HepG2 (cell line): Measurements from ENCODE around the gene BAIAP2L1. TPM values are rescaled to one million over a fixed set of nuclear protein-coding genes. Genes with fewer than 3 reads are reported as not detected.
A peak's percentile ranks its signal among the peaks of the same experiment; 100 is the strongest.

Experiments
- HMGA1 ChIP-seq: sonication (generic); formaldehyde crosslinking; conservative IDR thresholded peaks from 2 replicates; pipeline ENCODE4 v1.4.0; 2020; ENCODE audit warnings: missing genetic modification reagents
- KLF16 ChIP-seq, 2 experiments: sonication (generic) in 1 of 2; formaldehyde crosslinking in 1 of 2; IDR thresholded peaks; 2 replicates each; pipeline versions ENCODE4 v1.6.1 to v1.8.0; 2016 to 2023; ENCODE audit warnings: missing genetic modification reagents in 2 of 2, missing compliant biosample characterization in 1 of 2
- MAFG ChIP-seq: sonication (generic); formaldehyde crosslinking; IDR thresholded peaks from 2 replicates; pipeline ENCODE4 v1.5.1; 2020; ENCODE audit warnings: mild to moderate bottlenecking, missing genetic modification reagents
- NAIF1 ChIP-seq: sonication (generic); formaldehyde crosslinking; IDR thresholded peaks from 2 replicates; pipeline ENCODE4 v1.5.0; 2020; ENCODE audit warnings: mild to moderate bottlenecking, missing genetic modification reagents, borderline replicate concordance
- NFE2L1 ChIP-seq: sonication (generic); formaldehyde crosslinking; IDR thresholded peaks from 2 replicates; pipeline ENCODE4 v1.4.0; 2020; ENCODE audit warnings: missing genetic modification reagents, mild to moderate bottlenecking, borderline replicate concordance
- SAFB2 ChIP-seq: sonication (generic); formaldehyde crosslinking; IDR thresholded peaks from 2 replicates; pipeline ENCODE4 v1.5.1; 2020; ENCODE audit warnings: missing genetic modification reagents, low read depth, mild to moderate bottlenecking, borderline replicate concordance
- SNAPC2 ChIP-seq: sonication (generic); formaldehyde crosslinking; IDR thresholded peaks from 2 replicates; pipeline ENCODE4 v1.8.1; 2022; ENCODE audit warnings: mild to moderate bottlenecking, missing genetic modification reagents
- TBP ChIP-seq: sonication (generic); formaldehyde crosslinking; IDR thresholded peaks from 2 replicates; pipeline ENCODE4 v1.5.0; 2020; ENCODE audit warnings: missing genetic modification reagents
- U2AF2 ChIP-seq: fragments of 200-400 bp; formaldehyde crosslinking; IDR thresholded peaks from 2 replicates; pipeline ENCODE4 v1.6.1; 2017; ENCODE audit warnings: low read depth, mild to moderate bottlenecking, low read length
- ZNF224 ChIP-seq: sonication (generic); formaldehyde crosslinking; IDR thresholded peaks from 2 replicates; pipeline ENCODE4 v1.5.0; 2020; ENCODE audit warnings: mild to moderate bottlenecking, missing genetic modification reagents
- ZNF432 ChIP-seq: sonication (generic); formaldehyde crosslinking; IDR thresholded peaks from 2 replicates; pipeline ENCODE4 v1.5.0; 2020; ENCODE audit warnings: missing genetic modification reagents, mild to moderate bottlenecking, borderline replicate concordance
- ZNF749 ChIP-seq: sonication (generic); formaldehyde crosslinking; IDR thresholded peaks from 2 replicates; pipeline ENCODE4 v1.8.0; 2022; ENCODE audit warnings: mild to moderate bottlenecking, missing genetic modification reagents, moderate library complexity, borderline replicate concordance
- ZSCAN21 ChIP-seq: sonication (generic); formaldehyde crosslinking; IDR thresholded peaks from 2 replicates; pipeline ENCODE4 v1.8.0; 2022; ENCODE audit warnings: mild to moderate bottlenecking, missing genetic modification reagents, moderate library complexity, borderline replicate concordance
- polyA plus RNA-seq, 8 experiments: library from polyadenylated mRNA; depleted of rRNA in 3 of 8; stranded (reverse) in 7 of 8; unstranded in 1 of 8; fragments of >200 nt; fragmentation: Illumina TruSeq in 4 of 8; extraction: Trizol in 4 of 8; gene quantifications; 2 replicates each; pipeline versions ENCODE4 v1.2.1 to v1.2.3, GENCODE V29; 2011 to 2016; ENCODE audit warnings: low read depth in 4 of 8, missing spikeins in 1 of 8, mixed read lengths in 1 of 8; ENCODE audit not compliant: insufficient read depth in 1 of 8
- total RNA-seq, 5 experiments: library from RNA; depleted of rRNA; stranded (reverse); fragments of >200 nt; fragmentation: Illumina TruSeq; extraction: Trizol; gene quantifications; 2 replicates each; pipeline ENCODE4 v1.2.3, GENCODE V29; 2016; ENCODE audit warnings: low read depth in 1 of 5
- TF ChIP-seq, protein P1 (sequence below), 2 experiments: sonication (generic) in 1 of 2; formaldehyde crosslinking in 1 of 2; IDR thresholded peaks; 2 replicates each; pipeline versions ENCODE4 v1.4.0 to v1.6.1; 2016 to 2020; ENCODE audit warnings: borderline replicate concordance in 1 of 2, low read depth in 1 of 2, mild to moderate bottlenecking in 1 of 2, missing genetic modification reagents in 1 of 2
- TF ChIP-seq, protein P2 (sequence below): IDR thresholded peaks from 2 replicates; pipeline ENCODE4 v1.6.1; 2012; ENCODE audit warnings: low read depth, low read length, improper control_type of control experiment
- TF ChIP-seq, protein P3 (sequence below): sonication (generic); formaldehyde crosslinking; IDR thresholded peaks from 2 replicates; pipeline ENCODE4 v1.8.1; 2023; ENCODE audit warnings: mild to moderate bottlenecking, missing genetic modification reagents
- TF ChIP-seq, protein P4 (sequence below), 2 experiments: sonication (generic) in 1 of 2; formaldehyde crosslinking in 1 of 2; IDR thresholded peaks; 2 replicates each; pipeline versions ENCODE4 v1.4.0 to v1.6.1; 2018 to 2020; ENCODE audit warnings: missing genetic modification reagents in 2 of 2, borderline replicate concordance in 1 of 2, low read depth in 1 of 2, mild to moderate bottlenecking in 1 of 2, missing biosample characterization in 1 of 2

BAIAP2L1 gene
- total and polyA plus RNA-seq, 2 of the 13 experiments (the other 11 are each of a cell fraction or from before 2014, with no cell fraction given): 13.0 to 21.5 TPM

DNA sequence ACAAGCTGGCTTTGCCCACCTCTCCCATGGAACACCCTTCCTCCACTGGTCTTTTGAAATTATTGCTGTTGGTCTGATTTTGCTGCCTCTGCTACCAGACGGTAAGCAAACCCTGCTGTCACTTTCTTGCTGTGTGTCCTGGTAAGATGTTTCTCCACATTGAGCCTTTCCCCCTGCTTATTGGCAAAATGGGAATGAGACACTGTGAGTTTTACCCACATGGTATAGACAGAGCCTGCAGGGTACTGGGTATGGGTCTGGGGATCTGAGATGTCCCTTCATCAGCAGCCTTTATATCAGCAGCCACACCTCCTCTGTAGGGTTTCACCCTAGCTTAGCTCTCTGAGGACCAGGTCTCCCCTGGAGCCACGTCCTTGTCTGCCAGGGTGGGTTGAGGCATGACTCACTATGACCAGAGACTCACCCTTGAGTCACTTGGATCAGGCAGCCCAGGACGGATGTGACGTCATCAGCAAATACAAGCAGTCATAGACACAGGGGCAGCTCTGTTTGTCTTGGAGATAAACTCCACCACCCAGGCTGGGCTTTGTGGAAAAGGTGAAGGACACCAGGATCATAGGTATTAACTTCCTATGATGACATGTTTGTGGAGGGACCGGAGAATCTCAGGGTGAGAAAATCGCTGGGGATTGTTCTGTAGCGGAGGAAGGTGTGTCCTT lies 17.9 kb upstream of the BAIAP2L1 start (continued):
- TF ChIP-seq ZSCAN21 (CRISPR knock-in tag) (peak; percentile 82), HMGA1 (CRISPR knock-in tag) (no peak), U2AF2 (no peak), SNAPC2 (CRISPR knock-in tag) (0 out of 2 replicates have a peak, but pooled peaks have one; percentile 54), KLF16 (CRISPR knock-in tag; IDR thresholded peaks at IDR 0.05) (peak in 1 of 2 experiments; percentile 77; a peak in 1 of 4 replicates), TBP (CRISPR knock-in tag) (no peak), NAIF1 (CRISPR knock-in tag) (no peak), ZNF224 (no peak), ZNF749 (CRISPR knock-in tag) (peak; percentile 87; the same call in 1 of the 2 replicates), NFE2L1 (CRISPR knock-in tag) (no peak), SAFB2 (CRISPR knock-in tag) (no peak), ZNF432 (CRISPR knock-in tag) (no peak), MAFG (CRISPR knock-in tag) (no peak)
- TF ChIP-seq, protein P1, sequence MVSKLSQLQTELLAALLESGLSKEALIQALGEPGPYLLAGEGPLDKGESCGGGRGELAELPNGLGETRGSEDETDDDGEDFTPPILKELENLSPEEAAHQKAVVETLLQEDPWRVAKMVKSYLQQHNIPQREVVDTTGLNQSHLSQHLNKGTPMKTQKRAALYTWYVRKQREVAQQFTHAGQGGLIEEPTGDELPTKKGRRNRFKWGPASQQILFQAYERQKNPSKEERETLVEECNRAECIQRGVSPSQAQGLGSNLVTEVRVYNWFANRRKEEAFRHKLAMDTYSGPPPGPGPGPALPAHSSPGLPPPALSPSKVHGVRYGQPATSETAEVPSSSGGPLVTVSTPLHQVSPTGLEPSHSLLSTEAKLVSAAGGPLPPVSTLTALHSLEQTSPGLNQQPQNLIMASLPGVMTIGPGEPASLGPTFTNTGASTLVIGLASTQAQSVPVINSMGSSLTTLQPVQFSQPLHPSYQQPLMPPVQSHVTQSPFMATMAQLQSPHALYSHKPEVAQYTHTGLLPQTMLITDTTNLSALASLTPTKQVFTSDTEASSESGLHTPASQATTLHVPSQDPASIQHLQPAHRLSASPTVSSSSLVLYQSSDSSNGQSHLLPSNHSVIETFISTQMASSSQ (IDR thresholded peaks at IDR 0.05; ENCODE audit: low read depth): peak; percentile 31
- TF ChIP-seq, protein P1 (CRISPR knock-in tag; IDR thresholded peaks at IDR 0.05; ENCODE audit: borderline replicate concordance): peak; percentile 89
- TF ChIP-seq, protein P2, sequence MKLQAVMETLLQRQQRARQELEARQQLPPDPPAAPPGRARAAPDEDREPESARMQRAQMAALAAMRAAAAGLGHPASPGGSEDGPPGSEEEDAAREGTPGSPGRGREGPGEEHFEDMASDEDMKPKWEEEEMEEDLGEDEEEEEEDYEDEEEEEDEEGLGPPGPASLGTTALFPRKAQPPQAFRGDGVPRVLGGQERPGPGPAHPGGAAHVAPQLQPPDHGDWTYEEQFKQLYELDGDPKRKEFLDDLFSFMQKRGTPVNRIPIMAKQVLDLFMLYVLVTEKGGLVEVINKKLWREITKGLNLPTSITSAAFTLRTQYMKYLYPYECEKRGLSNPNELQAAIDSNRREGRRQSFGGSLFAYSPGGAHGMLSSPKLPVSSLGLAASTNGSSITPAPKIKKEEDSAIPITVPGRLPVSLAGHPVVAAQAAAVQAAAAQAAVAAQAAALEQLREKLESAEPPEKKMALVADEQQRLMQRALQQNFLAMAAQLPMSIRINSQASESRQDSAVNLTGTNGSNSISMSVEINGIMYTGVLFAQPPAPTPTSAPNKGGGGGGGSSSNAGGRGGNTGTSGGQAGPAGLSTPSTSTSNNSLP: peak; percentile 70
- TF ChIP-seq, protein P3, sequence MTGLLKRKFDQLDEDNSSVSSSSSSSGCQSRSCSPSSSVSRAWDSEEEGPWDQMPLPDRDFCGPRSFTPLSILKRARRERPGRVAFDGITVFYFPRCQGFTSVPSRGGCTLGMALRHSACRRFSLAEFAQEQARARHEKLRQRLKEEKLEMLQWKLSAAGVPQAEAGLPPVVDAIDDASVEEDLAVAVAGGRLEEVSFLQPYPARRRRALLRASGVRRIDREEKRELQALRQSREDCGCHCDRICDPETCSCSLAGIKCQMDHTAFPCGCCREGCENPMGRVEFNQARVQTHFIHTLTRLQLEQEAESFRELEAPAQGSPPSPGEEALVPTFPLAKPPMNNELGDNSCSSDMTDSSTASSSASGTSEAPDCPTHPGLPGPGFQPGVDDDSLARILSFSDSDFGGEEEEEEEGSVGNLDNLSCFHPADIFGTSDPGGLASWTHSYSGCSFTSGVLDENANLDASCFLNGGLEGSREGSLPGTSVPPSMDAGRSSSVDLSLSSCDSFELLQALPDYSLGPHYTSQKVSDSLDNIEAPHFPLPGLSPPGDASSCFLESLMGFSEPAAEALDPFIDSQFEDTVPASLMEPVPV (CRISPR knock-in tag): no peak
- TF ChIP-seq, protein P4, sequence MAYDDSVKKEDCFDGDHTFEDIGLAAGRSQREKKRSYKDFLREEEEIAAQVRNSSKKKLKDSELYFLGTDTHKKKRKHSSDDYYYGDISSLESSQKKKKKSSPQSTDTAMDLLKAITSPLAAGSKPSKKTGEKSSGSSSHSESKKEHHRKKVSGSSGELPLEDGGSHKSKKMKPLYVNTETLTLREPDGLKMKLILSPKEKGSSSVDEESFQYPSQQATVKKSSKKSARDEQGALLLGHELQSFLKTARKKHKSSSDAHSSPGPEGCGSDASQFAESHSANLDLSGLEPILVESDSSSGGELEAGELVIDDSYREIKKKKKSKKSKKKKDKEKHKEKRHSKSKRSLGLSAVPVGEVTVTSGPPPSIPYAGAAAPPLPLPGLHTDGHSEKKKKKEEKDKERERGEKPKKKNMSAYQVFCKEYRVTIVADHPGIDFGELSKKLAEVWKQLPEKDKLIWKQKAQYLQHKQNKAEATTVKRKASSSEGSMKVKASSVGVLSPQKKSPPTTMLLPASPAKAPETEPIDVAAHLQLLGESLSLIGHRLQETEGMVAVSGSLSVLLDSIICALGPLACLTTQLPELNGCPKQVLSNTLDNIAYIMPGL (CRISPR knock-in tag; IDR thresholded peaks at IDR 0.05; ENCODE audit: borderline replicate concordance in 1 of 2, low read depth in 1 of 2): peak; percentile 39 to 58; a peak in 1 of 4 replicates
